Stimulated activated naive CD8-positive, alpha-beta T cell treated with anti-CD3 and anti-CD28 coated beads, Interleukin-15, Interleukin-2, amounts not matched to agents 100 U/mL and 50 U/mL, for 24 hours (primary cell): ENCODE results near the gene SLC37A2.

Experiments used
- ATAC-seq: fragments of 150-1000 bp; cut with Tn5 transposase; one replicate; pipeline ENCODE4 v1.10.0; 2021
- DNase-seq: peaks from one replicate; pipeline ENCODE4 v3.0.0; 2021

Gene SLC37A2

DNA sequence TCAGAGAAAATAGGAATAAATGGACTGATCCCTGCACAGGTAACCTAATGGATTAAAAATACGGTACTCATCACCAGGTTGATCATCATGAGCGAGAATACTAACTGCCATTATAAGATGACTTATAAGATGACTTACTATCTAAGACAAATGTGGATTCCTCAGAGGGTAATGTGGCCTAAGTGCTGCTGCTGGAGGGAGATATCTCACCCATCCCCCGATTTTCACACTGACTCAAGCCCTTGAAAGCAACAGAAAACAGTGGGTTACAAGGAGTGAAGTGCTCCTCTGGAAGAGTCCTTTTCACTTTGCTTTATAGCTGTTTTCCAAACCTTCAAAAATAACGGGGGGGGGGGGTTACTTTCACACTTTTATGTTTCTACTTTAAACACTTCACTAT lies 47.4 kb downstream of the SLC37A2 start:
- DNase-seq, result no peak
- no peak for ATAC-seq

DNA sequence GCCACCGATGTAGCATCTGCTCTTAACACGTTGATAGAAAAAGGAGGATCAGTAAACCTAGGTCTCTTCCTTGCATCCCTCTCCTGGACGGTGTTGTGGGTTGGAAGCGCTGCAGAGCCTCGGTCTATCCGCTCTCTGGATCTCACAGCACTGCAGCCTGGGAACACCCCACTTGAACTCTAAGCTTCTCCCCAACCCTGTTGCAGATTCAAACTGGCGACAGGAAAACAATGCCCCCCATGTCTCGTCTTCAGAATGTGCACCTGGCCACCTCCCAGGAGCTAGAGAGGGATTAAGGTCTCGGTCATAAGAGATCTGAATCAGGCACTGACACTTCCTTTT lies 47.9 kb downstream of the SLC37A2 start:
- DNase-seq (peak; percentile 14), ATAC-seq (no peak)

DNA sequence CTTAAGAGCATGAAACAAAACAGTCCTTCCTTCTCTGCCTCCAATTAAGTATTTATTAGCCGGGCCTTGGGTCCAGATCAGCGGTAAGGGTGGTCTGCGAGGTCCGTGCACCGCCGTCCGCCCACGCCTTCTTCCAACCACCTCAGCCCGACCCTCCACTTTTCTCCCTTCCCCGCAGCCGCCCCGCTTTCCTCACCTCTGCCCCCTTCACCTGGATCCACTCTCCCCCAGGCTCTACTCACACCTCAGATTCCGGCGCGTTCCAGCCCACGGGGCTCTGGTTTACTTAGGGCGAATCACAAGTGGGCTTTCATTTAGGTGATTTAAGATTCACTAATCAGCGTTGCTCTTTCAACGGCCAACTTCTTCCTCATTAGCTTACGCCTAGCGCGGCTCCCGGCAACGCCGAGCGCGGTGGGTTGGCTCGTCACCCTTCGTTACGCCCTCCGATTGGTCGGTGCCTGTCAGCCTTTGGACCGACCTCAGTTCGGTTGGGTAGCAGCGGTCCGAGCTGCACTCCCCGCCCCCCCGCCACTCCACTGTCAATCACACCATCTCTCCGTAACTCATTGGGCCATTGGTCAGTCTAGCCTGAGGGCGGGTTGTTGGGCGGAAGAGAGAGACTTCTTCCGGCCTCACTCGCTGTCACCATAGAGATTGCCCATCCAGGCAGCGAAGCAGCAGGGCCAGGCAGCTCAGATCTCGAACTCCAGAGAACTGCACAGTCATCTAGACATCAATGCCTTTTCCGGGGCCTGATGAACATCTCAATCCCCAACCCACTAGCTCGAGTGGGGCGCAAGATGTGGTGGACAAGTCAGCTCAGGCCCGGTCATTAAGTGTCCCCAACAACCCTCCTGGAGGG lies 48.5 kb downstream of the SLC37A2 start, which contains the start of gene TMEM218:
Gene TMEM218, minus strand, starts transcription at position 284 of the 865 bp plus-strand sequence. CDS start 9,385 bp downstream, outside the sequence.
- DNase-seq (peak; percentile 95), ATAC-seq (peak; percentile 99)

DNA sequence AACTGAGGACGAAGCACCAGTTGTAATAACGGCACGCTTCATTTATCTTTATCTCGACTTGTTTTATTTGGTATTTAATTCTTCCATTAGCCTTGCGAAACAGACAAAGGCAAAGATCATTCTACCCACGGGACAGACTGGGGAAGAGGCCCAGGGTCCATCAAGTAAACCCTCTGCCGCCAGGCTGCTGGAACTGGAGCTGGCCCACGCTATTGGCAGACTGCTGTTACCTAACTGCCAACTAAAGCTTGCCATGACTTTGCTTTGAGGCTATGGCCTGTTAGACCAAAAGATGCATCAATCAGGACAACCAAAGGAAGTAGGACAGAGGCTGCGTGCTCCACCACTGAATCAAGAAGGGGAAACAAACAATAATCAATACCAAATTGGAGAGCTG lies 49.1 kb downstream of the SLC37A2 start:
- ATAC-seq (no peak), DNase-seq (no peak)

DNA sequence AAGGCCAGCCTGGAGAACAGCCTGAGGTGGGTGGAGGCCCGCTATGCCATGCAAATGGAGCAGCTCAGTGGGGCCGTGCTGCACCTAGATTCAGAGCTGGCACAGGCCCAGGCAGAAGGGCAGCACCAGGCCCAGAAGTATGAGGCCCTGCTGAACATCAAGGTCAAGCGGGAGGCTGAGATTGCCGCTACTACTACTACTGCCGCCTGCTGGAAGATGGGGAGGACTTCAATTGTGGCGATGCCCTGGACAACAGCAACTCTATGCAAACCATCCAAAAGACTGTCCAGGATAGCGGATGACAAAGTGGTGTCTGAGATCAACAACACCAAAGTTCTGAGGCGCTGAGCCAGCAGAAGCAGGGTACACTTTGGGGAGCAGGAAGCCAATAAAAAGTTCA lies 51.4 kb downstream of the SLC37A2 start:
- no peak for ATAC-seq
- no peak for DNase-seq

DNA sequence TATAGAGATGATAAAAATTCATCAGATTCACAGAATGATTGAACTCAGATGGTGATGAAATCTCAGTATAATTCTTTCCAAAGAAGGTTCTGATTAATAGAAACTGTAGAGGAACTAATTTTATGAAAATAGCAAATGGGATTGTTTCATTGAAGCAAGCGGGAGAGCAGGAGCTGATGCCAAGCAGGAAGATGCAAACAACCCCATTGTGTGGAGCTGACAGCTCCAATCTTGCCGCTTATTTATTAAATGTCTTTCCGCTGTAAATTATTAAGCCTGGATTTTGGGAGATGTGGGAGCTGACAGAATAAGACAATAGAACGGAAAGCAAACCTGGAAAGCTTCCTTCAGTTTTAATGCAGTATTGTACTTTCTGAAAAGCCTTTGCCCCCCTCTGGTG lies 54.3 kb downstream of the SLC37A2 start:
- ATAC-seq (no peak), DNase-seq (no peak)

DNA sequence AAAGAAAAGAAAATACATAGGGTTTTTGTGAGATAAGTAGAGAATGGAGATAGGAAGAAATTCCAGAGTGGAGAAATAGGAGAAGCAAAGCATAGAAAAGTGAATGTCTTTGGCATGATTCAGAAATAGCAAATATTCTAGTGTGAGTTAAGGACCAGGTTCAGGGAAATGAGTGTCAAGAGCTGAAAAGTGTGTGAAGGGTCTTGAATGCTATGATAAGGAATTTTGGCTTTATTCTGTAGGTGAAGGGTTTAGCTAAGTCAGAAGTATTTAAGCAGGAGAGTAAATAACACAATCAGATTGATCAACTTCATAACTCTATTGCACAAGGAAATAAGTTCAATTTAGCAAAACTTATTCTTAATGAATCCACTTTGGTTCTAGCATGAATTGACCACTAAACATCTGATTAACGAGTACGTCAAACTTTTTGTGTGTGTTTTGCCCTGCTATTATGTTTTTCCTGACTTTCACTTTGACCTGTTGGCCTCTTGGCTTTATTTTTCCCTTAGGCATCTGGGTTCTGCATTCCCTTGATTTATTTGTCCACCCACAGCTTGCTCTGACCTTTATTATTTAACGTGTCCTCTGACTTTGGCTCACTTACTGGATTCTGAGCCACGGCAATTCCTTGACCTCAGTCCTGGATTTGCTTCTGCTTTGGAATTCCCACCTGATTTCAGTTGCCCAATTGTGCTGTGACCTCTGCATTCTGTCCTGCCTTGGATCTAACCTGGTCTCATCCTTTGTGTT lies 60.3 kb downstream of the SLC37A2 start:
- ATAC-seq, result no peak

DNA sequence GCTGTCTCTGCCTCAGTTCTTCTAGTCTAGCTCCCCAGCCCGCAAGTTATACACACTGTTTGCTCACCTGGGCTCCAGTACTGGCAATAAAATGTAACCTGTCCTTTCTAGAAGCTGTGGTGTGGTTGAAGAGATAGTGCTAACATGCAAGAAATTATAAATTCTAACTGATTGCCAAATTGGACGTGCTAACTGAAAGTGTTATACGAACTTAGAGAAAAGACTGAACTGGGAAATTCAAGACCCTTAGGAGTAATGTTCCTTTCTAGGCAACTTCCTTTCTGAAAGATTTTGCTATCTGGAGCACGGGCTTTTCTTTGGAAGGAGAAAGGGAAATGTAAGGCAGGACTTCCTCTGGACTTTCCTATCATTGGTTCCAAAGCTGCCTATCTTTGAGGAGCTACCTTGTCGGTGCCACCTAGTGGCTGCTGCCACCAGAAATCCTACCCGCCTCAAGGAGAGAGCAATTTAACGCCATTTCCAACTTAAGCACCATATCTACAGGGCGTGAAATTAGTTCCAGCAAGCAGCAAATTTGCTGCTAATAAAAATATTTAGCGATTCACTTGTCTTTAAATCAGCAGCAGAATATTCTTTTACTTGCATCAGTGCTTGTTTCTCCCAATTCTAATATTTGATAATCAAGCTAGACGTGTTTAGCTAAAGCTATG lies 61.0 kb downstream of the SLC37A2 start:
- DNase-seq, result peak; percentile 49
- peak; percentile 76 for ATAC-seq

More for the DNA sequence above, 60.3 kb downstream of the SLC37A2 start:
- DNase-seq, result no peak

DNA sequence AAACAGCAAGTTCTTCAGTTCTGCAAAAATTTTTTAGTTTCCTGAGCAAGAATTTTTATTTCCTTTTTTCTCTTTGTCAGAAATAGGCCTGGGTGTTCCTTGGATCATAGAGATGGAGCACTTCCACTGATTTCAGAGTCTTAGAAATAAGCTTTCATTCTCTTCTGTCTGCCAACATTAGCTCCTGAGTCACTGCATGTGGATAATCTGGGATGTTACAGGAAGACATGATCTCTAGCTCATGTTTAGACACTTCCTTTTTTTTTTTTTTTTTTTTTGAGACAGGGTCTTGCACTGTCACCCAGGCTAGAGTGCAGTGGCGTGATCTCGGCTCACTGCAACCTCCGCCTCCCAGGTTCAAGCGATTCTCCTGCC lies 61.5 kb downstream of the SLC37A2 start:
- ATAC-seq (no peak), DNase-seq (no peak)

DNA sequence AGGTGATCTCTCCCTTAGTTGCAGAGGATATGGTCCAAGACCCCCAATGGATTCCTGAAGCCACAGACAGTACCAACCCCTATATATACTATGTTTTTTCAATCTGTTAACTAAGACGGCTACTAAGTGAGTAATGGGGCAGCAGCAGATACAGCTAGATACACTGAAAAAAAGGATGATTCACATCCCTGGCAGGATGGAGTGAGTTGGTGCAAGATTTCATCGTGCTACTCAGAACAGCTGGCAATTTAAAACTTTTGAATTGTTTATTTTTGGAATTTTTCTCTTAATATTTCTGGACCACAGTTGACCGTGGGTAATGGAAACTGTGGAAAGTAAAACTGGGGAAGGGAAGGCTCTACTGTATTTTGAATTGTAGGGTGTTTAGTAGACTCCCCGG lies 65.3 kb downstream of the SLC37A2 start:
- ATAC-seq (no peak), DNase-seq (no peak)

DNA sequence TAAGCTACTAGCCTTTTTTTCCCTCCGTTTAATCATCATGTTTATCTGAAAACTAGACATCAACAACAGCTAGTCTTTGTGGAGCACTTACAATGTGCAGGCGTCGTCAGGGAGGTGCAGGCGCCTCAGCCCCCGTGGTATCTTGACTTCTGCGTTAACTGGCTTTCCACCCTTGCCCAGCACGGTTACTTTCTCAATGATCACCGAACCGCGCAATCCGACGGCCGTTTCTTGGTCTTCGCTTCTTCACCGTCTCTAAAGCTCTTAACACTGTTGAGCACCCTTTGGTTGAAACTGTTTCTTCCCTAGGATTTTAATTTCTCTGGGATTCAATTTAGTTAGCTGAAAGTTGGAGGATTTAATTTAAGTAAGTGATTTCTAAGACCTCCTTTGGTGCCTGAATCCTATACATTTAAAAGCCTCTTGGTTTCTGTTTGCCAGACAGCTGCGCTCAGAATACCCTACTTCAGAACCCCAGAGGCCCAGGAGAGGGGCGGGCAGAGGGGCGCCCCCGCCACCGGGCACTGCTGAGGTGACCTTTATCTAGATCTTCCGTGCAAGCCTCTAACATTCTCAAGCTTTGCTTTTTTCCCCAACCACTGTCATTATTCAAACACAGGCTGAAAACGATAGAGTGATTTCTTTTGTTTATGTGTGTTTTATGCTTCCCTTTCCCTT lies 66.3 kb downstream of the SLC37A2 start:
- ATAC-seq, result no peak
- no peak for DNase-seq

DNA sequence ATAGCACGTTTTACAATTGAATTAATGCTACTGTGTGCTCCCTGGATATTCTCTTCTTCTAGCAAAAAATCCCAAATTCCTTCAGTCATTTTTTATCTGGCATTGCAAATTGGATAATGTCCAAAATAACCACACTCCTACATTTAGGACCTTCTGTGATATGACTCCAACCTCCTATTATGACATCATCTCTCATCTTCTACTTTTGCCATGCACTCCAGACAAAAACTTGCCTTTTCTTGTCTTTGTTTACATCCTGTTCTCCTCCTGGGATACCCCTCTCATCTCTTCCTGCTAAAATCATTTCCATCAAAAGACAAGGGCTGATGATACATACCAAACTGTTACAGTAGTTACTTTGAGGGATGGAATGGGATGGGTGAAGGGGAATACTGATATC lies 69.0 kb downstream of the SLC37A2 start:
- no peak for DNase-seq
- no peak for ATAC-seq

DNA sequence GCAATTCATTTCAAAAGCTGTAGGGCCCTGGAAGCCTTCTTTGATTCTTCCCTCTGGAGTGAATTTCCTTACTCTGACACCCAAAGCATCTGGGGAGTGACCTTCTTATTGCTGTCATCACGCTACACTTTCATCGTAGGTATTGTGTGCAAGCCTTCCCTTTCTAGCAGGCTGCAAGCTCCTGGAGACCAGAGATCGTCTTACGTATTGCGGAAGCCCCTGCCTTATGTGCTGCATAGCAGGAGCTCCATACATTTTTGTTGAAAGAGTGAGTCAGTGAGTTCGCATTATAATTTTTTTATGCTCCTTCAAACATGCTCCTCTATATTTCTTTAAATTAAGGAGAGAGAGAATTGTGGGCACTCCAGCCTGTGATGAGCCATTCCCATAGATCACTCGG lies 69.5 kb downstream of the SLC37A2 start:
- ATAC-seq (no peak), DNase-seq (no peak)

DNA sequence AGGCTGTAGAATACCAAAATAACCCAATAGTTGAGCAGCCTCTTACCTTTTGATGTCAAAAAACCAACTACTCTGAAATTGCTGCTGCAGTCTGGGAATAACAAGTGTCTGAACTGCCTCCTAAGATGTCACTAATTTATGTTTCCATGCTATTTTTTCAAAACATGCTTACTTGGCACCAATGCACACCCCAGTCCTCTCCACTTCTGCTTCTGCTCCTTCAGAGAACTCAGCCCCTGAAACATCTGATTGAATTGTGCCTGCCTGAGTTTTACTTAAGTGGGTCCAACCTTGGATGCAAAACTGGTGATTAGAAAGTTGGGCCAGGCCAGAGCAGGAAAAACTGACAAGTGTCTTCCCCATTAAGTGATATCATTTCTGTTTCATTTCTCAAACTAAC lies 72.9 kb downstream of the SLC37A2 start:
- DNase-seq (no peak), ATAC-seq (no peak)

DNA sequence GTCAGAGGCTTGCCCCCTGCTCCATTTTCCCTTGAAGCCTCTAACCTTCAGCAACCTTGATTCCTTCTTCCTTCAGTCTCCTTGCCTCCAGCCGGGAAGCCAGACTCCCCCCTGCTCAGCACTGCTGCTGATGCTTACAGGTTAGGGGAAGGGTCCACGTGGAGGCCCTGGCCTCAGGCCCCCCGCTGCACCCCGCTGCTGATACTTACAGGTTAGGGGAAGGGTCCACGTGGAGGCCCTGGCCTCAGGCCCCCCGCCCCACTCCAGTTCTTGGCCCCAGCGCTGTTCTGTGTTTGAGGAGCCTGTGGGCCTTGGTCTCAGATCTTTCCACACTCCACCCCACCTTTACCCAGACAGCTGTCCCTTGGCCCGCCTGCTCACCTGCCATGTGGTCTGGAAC lies 75.9 kb downstream of the SLC37A2 start:
- DNase-seq, result no peak
- no peak for ATAC-seq

DNA sequence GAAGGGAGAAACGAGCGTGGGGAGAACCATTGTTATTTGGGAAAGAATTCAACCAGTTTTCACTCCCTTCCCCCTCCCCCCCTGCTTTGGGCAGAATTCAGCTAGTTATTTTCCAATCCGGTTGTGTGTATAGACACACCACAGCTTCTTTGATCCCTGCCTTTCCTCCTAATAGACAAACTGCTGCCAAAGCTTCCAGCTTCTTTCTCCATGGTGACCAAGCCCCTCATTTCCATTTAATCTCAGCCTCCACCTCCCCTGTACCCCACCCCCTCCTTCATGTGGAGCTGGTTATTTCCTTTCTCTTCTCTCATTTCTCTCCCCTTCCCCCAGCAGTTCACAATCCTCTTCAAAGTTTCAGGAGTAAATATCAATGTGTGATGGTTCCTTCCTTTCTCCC lies 76.7 kb downstream of the SLC37A2 start:
- ATAC-seq, result no peak
- DNase-seq, result no peak
